Measurements from ENCODE around the gene TCN2.
A peak's percentile ranks its signal among the peaks of the same experiment; 100 is the strongest.
"Not testable (repeated sequence)": the region's sequence is repeated elsewhere in the genome, so short reads cannot be mapped to it uniquely, and the experiment has no call there.

TCN2 gene

GRCh38 chr22:30580896-30581295, 26.1 kb upstream of the TCN2 start:
- no peak for DNase-seq

DNA sequence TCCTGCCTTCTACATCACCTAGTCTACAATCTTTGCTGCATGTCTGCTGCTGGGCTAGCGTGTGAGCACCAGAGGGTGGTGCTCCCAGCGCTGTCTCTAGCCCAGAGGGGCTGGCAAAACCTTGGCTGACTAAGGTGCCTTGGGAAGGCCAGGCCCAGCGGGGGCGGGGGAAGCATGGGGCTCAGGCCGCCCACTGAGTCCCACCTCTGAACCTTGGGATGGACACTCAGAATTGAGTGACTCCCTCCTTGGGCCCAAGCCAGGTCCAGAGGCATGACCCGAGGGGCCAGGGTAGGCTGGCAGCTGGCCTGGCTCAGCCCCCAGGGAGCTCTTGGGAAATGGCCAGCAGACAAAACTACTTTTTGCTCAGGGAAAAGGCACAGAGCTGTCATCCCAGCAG, 24.9 kb upstream of the TCN2 start:
- no peak for DNase-seq

GRCh38 chr22:30582788-30583545, 24.0 kb upstream of the TCN2 start:
- DNase-seq: no peak

- no peak for DNase-seq
These were observed 22.5 kb upstream of the TCN2 start for GRCh38 chr22:30584441-30584840.

- DNase-seq: no peak
These were observed 20.6 kb upstream of the TCN2 start for GRCh38 chr22:30586414-30586813.

- DNase-seq: no peak
These were observed 15.8 kb upstream of the TCN2 start for GRCh38 chr22:30591191-30591587.

- DNase-seq: peak; percentile 91 to 93
These were observed 15.2 kb upstream of the TCN2 start, which contains the start of gene PES1 for GRCh38 chr22:30591588-30592359. Gene PES1 (minus strand): TSS chr22:30591910. CDS start chr22:30591833, 77 bp downstream.

- DNase-seq: not testable (repeated sequence)
These were observed 14.6 kb upstream of the TCN2 start for GRCh38 chr22:30592360-30592713.

GRCh38 chr22:30596199-30596598, 10.8 kb upstream of the TCN2 start:
- DNase-seq: no peak

DNA sequence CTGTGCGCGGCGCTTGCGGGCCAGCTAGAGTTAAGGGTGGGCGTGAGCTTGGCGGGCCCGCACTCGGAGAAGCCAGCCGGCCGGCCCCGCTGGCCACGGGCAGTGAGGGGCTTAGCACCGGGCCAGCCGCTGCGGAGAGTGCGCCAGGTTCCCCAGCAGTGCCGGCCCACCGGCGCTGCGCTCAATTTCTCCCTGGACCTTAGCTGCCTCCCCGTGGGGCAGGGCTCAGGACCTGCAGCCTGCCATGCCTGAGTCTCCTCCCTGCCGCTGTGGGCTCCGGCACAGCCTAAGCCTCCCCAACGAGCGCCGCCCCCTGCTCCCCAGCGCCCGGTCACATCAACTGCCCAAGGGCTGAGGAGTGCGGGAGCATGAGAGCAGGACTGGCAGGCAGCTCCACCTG, 10.1 kb upstream of the TCN2 start:
- no peak for DNase-seq

DNA sequence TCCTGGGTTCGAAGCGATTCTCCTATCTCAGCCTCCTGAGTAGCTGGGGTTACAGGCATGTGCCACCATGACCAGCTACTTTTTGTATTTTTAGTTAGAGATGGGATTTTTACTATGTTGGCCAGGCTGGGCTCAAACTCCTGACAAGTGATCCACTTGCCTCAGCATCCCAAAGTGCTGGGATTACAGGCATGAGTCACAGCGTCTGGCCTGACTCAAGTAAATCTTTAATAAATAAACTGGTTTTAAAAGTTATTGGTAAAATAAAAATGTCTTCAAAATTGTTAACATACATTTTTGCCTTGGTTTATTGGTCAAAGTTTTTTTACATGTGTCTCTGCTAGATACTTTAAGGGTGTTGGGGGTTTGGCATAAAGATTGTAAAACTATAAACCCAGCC, 8.0 kb upstream of the TCN2 start:
- DNase-seq: no peak

DNA sequence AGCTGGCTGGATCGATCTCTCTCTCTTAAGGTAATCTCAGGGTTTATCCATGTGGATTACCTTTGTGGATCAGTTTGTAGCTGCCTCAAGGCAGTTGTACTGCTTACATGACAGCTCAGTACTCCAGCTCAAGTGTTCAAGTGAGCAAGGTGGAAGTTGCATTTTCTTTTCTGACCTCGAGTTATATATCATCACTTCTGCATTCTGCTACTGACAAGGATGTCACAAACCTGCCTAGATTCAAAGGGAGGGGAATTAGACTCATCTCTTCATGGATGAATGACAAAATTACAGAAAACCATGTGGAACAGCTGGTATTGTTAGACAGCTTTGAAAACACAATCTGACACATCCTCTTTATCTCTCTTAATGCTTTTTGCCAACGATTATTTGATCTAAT, 6.1 kb upstream of the TCN2 start:
- no peak for DNase-seq

DNA sequence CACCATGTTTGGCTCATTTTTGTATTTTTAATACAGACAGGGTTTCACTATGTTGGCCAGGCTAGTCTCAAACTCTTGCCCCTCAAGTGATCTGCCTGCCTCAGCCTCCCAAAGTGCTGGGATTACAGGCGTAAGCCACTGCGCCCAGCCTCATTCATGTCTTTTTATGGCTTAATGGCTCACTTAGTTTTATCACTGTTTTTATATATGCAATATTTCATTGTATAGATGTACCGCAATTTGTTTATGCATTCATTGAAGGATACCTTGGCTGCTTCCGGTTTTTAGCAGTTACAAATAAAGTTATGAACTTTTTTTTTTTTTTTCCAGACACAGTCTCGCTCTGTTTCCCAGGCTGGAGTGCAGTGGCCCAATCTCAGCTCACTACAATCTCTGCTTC, 5.5 kb upstream of the TCN2 start:
- no peak for DNase-seq

- no peak for DNase-seq
These were observed 4.9 kb upstream of the TCN2 start for GRCh38 chr22:30602049-30602448.

DNA sequence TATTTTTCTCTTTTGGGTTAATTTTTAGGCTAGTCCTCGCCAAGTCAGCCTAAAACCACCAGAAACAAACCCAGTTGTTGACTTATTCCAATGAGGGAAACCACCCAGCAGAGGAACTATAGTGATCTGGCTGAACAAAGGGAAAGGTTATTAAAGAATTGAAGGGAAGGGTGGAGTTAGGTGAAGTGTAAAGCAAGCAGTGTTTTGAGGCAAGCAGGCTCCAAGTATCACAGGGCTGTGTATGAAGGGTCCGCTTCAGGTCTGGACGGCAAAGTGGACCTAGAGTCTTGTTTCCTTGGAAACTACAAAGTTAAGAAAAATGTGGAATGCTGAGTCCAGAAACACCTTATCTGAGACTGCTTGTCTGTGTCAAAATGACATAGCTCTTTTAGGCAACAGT, 3.2 kb upstream of the TCN2 start:
- no peak for DNase-seq

DNA sequence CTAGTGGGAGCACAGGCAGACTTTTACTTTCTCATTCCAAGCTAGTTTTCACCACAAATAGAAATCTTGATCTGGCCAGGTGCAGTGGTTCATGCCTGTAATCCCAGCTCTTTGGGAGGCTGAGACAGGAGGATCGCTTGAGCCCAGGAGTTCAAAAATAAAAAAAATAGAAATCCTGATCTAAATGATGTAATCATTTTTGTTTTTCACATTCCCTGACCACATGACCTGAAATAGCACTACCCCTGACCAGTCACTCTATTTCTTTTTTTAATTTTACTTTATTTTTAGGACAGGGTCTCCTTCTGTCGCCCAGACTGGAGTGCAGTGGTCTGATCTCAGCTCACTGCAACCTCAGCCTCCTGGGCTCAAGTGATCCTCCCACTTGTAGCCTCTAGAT, 2.3 kb upstream of the TCN2 start:
- no peak for DNase-seq

GRCh38 chr22:30605449-30606110, 1.4 kb upstream of the TCN2 start:
- peak; percentile 57 to 69 for DNase-seq

- no peak for DNase-seq
These were observed 441 bp downstream of the TCN2 start for GRCh38 chr22:30607300-30607930.

GRCh38 chr22:30607939-30608338, 965 bp downstream of the TCN2 start:
- no peak for DNase-seq

DNA sequence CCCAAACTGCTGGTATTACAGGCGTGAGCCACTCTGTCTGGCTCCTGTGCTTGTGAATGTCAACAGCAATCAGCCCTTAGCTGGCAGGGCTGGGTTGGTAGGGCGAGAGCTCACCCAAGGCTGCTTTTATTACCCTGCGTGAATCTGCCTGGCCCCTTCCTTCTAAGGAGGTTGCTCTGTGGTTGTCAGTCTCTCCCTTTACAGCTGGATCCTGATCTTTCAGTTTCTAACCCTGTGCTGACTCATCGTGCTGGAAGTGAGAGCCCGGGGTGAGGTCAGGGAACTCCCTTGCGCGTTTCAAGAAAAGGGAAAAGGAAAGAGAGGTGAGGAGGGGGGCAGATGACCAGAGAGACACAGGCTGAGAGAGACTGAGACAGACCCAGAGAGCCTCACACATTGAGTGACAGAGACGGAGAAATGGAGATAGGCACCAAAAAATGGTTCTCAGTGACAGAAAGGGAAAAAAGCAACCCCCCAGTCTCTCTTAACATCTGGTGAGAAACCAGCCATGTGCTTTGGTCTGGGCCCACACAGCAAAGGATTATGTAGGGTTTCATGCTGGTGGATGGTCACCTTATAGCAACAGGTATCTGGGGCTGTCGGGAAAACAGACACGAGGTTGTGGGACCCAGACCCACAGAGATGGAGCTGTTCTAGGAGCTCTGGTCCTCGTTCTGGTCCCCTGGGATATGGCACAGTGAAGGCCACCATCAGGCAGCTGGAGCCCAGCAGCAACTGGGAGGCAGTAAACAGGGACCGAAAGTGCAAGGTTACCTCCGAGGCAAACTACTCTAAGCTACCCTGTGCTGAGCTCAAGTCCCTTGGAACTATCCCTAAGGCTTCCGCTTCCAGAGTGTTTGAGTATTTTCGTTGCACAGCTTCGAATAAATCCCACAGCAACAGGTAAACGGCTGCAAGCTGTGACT, 2.5 kb downstream of the TCN2 start:
- peak; percentile 26 to 37 for DNase-seq

DNA sequence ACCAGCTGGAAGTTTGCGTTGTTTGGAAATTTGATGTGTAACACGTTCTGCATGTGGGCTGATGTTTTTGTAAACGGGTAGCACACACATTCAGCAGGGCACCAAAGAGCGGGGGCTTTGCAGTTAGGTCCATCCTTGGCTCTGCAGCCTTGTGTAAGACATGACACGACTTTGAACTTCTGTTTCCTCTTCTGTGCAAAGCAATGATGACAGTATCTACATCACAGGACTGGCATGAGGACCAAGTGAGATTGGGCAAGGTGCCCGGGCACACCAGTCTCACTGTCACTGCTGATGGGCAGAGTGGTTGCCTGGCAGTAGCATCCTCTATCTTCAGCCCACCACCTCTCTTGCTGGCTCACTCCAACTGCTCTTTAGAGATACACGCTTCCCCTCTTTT, 3.3 kb downstream of the TCN2 start:
- no peak for DNase-seq

DNA sequence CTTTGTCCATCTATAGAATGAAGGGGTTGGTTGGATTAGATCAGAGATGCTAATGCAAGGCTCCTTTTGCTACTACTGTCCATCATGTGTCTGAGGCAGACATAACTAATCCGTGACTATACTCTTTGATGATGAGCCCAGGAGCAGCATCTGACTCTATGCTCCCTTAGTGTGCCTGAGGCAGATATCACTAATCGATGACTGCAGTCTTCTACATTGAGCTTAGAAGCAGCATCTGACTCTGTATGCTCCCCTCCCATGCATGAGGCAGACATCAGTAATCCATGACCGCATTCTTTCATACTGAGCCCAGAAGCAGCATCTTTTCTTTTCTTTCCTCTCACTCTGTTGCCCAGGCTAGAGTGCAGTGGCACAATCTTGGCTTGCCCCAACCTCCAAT, 4.2 kb downstream of the TCN2 start:
- DNase-seq: no peak

All from activated CD4-positive, alpha-beta T cell treated with anti-CD3 and anti-CD28 coated beads, Interleukin-2, amount 50 U/mL, for 48 hours (primary cell).